ENCODE results near the gene PIK3CG.

PIK3CG gene

DNA sequence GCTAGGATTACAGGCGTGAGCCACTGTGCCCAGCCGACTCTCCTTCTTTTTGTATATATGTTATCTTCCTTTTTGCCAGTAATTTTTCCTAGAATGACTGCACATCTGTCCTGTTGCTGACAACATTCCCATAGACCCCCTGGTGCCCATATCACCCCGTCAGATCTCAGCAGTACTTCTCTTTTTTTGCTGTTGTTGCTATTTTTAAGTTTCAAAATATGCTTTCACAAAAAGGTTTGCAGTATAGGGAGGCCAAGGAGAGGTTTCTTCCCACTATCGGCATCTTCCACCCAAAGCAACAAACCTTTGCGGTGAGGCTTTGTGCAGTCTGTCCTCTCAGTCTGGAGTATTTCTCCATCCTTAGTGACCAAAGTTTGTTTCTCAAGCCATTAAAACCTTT is 23.1 kb downstream of the PIK3CG start:
- Histone ChIP-seq H4K20me1 (ENCODE audit: low read depth, low read length) (no peaks in the 10 kb centered on the region), H3K9ac (ENCODE audit: low read length) (no peak overlapping the region), H3K36me3 (ENCODE audit: low read length) (peaks cover 52% of the 10 kb centered on the region), H3K4me3 (ENCODE audit: insufficient read depth, low read length, poor library complexity, severe bottlenecking) (no peak overlapping the region), H3K27ac (ENCODE audit: low read depth, low read length) (no peak overlapping the region), H2AFZ (ENCODE audit: low read depth, low read length, severe bottlenecking) (no peak overlapping the region), H3F3A (ENCODE audit: insufficient read depth) (no peaks in the 10 kb centered on the region), H3K9me3 (ENCODE audit: insufficient read depth, low read length) (no peaks in the 10 kb centered on the region), H3K4me2 (ENCODE audit: low read depth, low read length, poor library complexity, severe bottlenecking) (no peak overlapping the region), H3K9me2 (replicated peaks; ENCODE audit: insufficient read depth, low read length) (no peaks in the 10 kb centered on the region), H3K27me3 (ENCODE audit: low read length) (no peaks in the 10 kb centered on the region), H3K79me2 (ENCODE audit: insufficient read depth, low read length) (no peaks in the 10 kb centered on the region)
- no peak for TF ChIP-seq CTCF (IDR thresholded peaks at IDR 0.05; ENCODE audit: insufficient read depth, low read length, poor library complexity, severe bottlenecking)
- TF ChIP-seq EZH2phosphoT487 (conservative IDR thresholded peaks at IDR 0.05; ENCODE audit: low read length), result no peak

DNA sequence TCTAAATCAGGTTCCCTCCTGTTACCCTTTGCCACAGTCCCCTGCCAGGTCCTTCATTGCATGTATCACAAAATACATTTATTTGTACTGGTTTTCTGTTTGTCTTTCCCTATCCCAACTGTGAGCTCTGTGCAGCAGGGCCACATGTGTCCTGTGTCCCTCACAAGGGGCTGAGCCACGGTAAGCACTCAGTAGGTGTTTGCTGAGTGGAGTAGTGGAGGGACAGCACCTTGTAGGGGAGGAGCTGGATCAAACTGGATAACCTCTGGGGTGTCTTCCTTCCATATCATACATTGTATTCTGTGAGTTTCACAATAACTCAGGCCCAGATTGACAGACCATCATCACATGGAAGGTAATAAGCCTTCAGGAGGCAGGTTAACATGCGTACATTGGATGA is 25.9 kb downstream of the PIK3CG start:
- Histone ChIP-seq H3K36me3 (ENCODE audit: low read length) (peaks cover 35% of the 10 kb centered on the region), H3K9ac (ENCODE audit: low read length) (no peak overlapping the region)
- no peak for TF ChIP-seq EZH2phosphoT487 (conservative IDR thresholded peaks at IDR 0.05; ENCODE audit: low read length)
- no peak for TF ChIP-seq CTCF (IDR thresholded peaks at IDR 0.05; ENCODE audit: insufficient read depth, low read length, poor library complexity, severe bottlenecking)

GRCh38 chr7:106891548-106892410 is 26.7 kb downstream of the PIK3CG start:
- Histone ChIP-seq H3K9ac (ENCODE audit: low read length) (no peak overlapping the region), H2AFZ (ENCODE audit: low read depth, low read length, severe bottlenecking) (no peak overlapping the region), H3K9me3 (ENCODE audit: insufficient read depth, low read length) (no peaks in the 10 kb centered on the region), H3K27ac (ENCODE audit: low read depth, low read length) (no peak overlapping the region), H4K20me1 (ENCODE audit: low read depth, low read length) (no peaks in the 10 kb centered on the region), H3K4me3 (ENCODE audit: insufficient read depth, low read length, poor library complexity, severe bottlenecking) (no peak overlapping the region), H3K4me2 (ENCODE audit: low read depth, low read length, poor library complexity, severe bottlenecking) (no peak overlapping the region), H3F3A (ENCODE audit: insufficient read depth) (peaks cover 19% of the 10 kb centered on the region), H3K9me2 (replicated peaks; ENCODE audit: insufficient read depth, low read length) (no peaks in the 10 kb centered on the region), H3K36me3 (ENCODE audit: low read length) (peaks cover 33% of the 10 kb centered on the region), H3K27me3 (ENCODE audit: low read length) (no peaks in the 10 kb centered on the region), H3K79me2 (ENCODE audit: insufficient read depth, low read length) (no peaks in the 10 kb centered on the region)
- TF ChIP-seq CTCF (IDR thresholded peaks at IDR 0.05; ENCODE audit: insufficient read depth, low read length, poor library complexity, severe bottlenecking) (no peak), EZH2phosphoT487 (conservative IDR thresholded peaks at IDR 0.05; ENCODE audit: low read length) (no peak)

More for the DNA sequence above, 25.9 kb downstream of the PIK3CG start:
- Histone ChIP-seq H4K20me1 (ENCODE audit: low read depth, low read length) (no peaks in the 10 kb centered on the region), H3K4me3 (ENCODE audit: insufficient read depth, low read length, poor library complexity, severe bottlenecking) (no peak overlapping the region), H3F3A (ENCODE audit: insufficient read depth) (peaks cover 19% of the 10 kb centered on the region), H2AFZ (ENCODE audit: low read depth, low read length, severe bottlenecking) (no peak overlapping the region), H3K27me3 (ENCODE audit: low read length) (no peaks in the 10 kb centered on the region), H3K4me2 (ENCODE audit: low read depth, low read length, poor library complexity, severe bottlenecking) (no peak overlapping the region), H3K79me2 (ENCODE audit: insufficient read depth, low read length) (no peaks in the 10 kb centered on the region), H3K27ac (ENCODE audit: low read depth, low read length) (no peak overlapping the region), H3K9me3 (ENCODE audit: insufficient read depth, low read length) (no peaks in the 10 kb centered on the region), H3K9me2 (replicated peaks; ENCODE audit: insufficient read depth, low read length) (no peaks in the 10 kb centered on the region)
